Dendritic cell treated with granulocyte-macrophage colony-stimulating factor and Interleukin-4, amounts not matched to agents 40 ng/mL and 50 ng/mL, for 4 days (primary cell): Measurements from ENCODE around the gene THAP6.

Source experiments
- H3K27ac Mint-ChIP-seq: one replicate; pipeline ENCODE4 v1.8.0; 2022; ENCODE audit warnings: mild to moderate bottlenecking, mixed read lengths
- H3K27me3 Mint-ChIP-seq: one replicate; pipeline ENCODE4 v1.8.0; 2022; ENCODE audit warnings: mild to moderate bottlenecking, mixed read lengths
- H3K36me3 Mint-ChIP-seq: one replicate; pipeline ENCODE4 v1.8.0; 2022; ENCODE audit warnings: low read depth, mixed read lengths
- H3K4me1 Mint-ChIP-seq: one replicate; pipeline ENCODE4 v1.8.0; 2022; ENCODE audit warnings: low read depth, mixed read lengths
- H3K4me3 Mint-ChIP-seq: one replicate; pipeline ENCODE4 v1.8.0; 2022; ENCODE audit warnings: mild to moderate bottlenecking, moderate library complexity, mixed read lengths
- H3K9me3 Mint-ChIP-seq: one replicate; pipeline ENCODE4 v1.8.0; 2022; ENCODE audit warnings: mixed read lengths
- intact Hi-C: fragments of 100-400 bp; cut with micrococcal nuclease; formaldehyde crosslinking; loops from one replicate; pipeline ENCODE4 v1.15.0; 2022

The THAP6 gene

DNA sequence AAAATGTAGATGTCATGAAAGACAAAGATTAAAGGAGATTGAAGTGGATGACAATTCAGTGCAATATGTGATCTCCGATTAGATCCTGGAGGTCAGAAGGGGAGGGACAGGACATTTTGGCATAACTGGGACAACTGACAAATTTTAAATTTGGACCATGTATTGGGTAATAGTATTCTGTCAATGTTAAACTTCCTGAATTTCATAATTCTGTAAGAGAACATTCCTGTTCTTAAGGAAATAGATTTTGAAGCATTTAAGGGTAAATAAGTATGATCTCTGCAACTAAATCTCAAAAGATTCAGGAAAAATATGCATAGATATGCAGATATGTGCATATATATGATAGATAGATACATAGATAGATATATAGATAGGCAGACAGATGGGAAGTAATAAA is 52.6 kb downstream of the THAP6 start:
- no peaks in the 10 kb centered on the region for H3K36me3 Mint-ChIP-seq
- H3K4me1 Mint-ChIP-seq, result peaks cover 32% of the 10 kb centered on the region
- H3K9me3 Mint-ChIP-seq, result no peaks in the 10 kb centered on the region
- no peak overlapping the region for H3K27ac Mint-ChIP-seq
- intact Hi-C loops, result no loop called here
- no peak overlapping the region for H3K4me3 Mint-ChIP-seq
- H3K27me3 Mint-ChIP-seq, result no peaks in the 10 kb centered on the region

DNA sequence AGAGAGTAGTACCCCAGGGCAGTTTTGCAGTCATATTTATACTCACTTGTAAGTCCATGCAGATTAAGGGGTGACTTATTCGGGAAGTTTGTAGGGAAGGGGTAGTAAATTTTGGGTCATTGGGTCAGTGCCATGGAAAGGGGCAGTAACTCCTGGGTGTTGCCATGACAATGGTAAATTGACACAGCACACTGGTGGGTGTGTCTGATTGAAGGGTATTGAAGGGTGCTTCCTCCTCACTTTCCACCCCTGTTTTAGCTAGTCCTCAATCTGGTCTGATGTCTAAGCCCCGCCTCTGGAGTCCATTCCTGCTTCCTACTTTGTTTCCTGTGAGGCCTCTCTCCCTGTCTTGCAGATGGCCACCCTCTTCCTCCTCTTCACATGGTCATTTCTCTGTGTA is 53.5 kb downstream of the THAP6 start:
- peaks cover 29% of the 10 kb centered on the region for H3K4me1 Mint-ChIP-seq
- intact Hi-C loops, result no loop called here
- H3K27me3 Mint-ChIP-seq, result no peaks in the 10 kb centered on the region
- no peaks in the 10 kb centered on the region for H3K36me3 Mint-ChIP-seq
- no peaks in the 10 kb centered on the region for H3K9me3 Mint-ChIP-seq
- no peak overlapping the region for H3K27ac Mint-ChIP-seq
- no peak overlapping the region for H3K4me3 Mint-ChIP-seq
